Caki2 (cell line): ENCODE measurements around the gene NDP. TPM values are rescaled to one million over a fixed set of nuclear protein-coding genes. Genes with fewer than 3 reads are reported as not detected.

Experiments
- DNase-seq: peaks from one replicate; pipeline ENCODE4 v3.0.0-alpha.2; 2015; ENCODE audit warnings: low read depth
- in situ Hi-C: cut with HindIII; loops from 2 replicates; pipeline ENCODE4 v1.10.0; 2016; ENCODE audit warnings: low sequenced_read_pairs, low pct_unique_long_range_greater_than_20kb, mixed read lengths
- total RNA-seq: library from RNA; depleted of rRNA; stranded (reverse); fragments of >200 nt; shearing (Covaris generic); gene quantifications from 2 replicates; pipeline ENCODE4 v1.2.3, GENCODE V29; 2014; ENCODE audit warnings: low replicate concordance; rRNA removed

NDP gene
- not detected in 2 replicates for total RNA-seq

GRCh38 chrX:43973249-43974099 lies at the start of gene NDP:
Gene NDP, minus strand, starts transcription at chrX:43973390. Its CDS starts 14,745 bp downstream, at chrX:43958645.
- in situ Hi-C loops, result no loop called here
- DNase-seq, result no peak

GRCh38 chrX:44022964-44023363 lies 49.8 kb upstream of the NDP start:
- DNase-seq, result no peak
- in situ Hi-C loops, result no loop called here

- in situ Hi-C loops, result no loop called here
- no peak for DNase-seq
Observed at GRCh38 chrX:44020693-44021092, 47.5 kb upstream of the NDP start.

GRCh38 chrX:44019911-44020310 lies 46.7 kb upstream of the NDP start:
- no peak for DNase-seq
- in situ Hi-C loops, result no loop called here

GRCh38 chrX:44017676-44018075 lies 44.5 kb upstream of the NDP start:
- in situ Hi-C loops, result no loop called here
- no peak for DNase-seq

- no peak for DNase-seq
- in situ Hi-C loops, result no loop called here
Observed at GRCh38 chrX:44016906-44017305, 43.7 kb upstream of the NDP start.

GRCh38 chrX:44012484-44013096 lies 39.4 kb upstream of the NDP start:
- DNase-seq, result peak; percentile 81

GRCh38 chrX:44011506-44011905 lies 38.3 kb upstream of the NDP start:
- in situ Hi-C loops, result no loop called here

More at GRCh38 chrX:44012484-44013096, 39.4 kb upstream of the NDP start:
- in situ Hi-C loops, result no loop called here

GRCh38 chrX:44010626-44011025 lies 37.4 kb upstream of the NDP start:
- no peak for DNase-seq

More at GRCh38 chrX:44011506-44011905, 38.3 kb upstream of the NDP start:
- no peak for DNase-seq

GRCh38 chrX:44006081-44006480 lies 32.9 kb upstream of the NDP start:
- no peak for DNase-seq
- in situ Hi-C loops, result no loop called here

More at GRCh38 chrX:44010626-44011025, 37.4 kb upstream of the NDP start:
- in situ Hi-C loops, result no loop called here

- in situ Hi-C loops, result no loop called here
- no peak for DNase-seq
Observed at GRCh38 chrX:44003975-44004374, 30.8 kb upstream of the NDP start.

- in situ Hi-C loops, result no loop called here
- no peak for DNase-seq
Observed at GRCh38 chrX:44002567-44002966, 29.4 kb upstream of the NDP start.

- no peak for DNase-seq
- in situ Hi-C loops, result no loop called here
Observed at GRCh38 chrX:43998374-43998773, 25.2 kb upstream of the NDP start.

GRCh38 chrX:43996491-43996890 lies 23.3 kb upstream of the NDP start:
- no peak for DNase-seq
- in situ Hi-C loops, result no loop called here

- no peak for DNase-seq
- in situ Hi-C loops, result no loop called here
Observed at GRCh38 chrX:43986083-43986482, 12.9 kb upstream of the NDP start.

- DNase-seq, result no peak
- in situ Hi-C loops, result no loop called here
Observed at GRCh38 chrX:43985511-43985910, 12.3 kb upstream of the NDP start.

GRCh38 chrX:43978226-43978625 lies 5.0 kb upstream of the NDP start:
- DNase-seq, result no peak
- in situ Hi-C loops, result no loop called here

GRCh38 chrX:43976205-43976604 lies 3.0 kb upstream of the NDP start:
- no peak for DNase-seq
- in situ Hi-C loops, result no loop called here

- in situ Hi-C loops, result no loop called here
- no peak for DNase-seq
Observed at GRCh38 chrX:43975796-43976195, 2.6 kb upstream of the NDP start.
